GM12892 (cell line): ENCODE measurements around the gene KHDC1.
"Not testable (repeated sequence)": the region's sequence is repeated elsewhere in the genome, so short reads cannot be mapped to it uniquely, and the experiment has no call there.

ENCODE experiments used
- DNase-seq: peaks from one replicate; pipeline ENCODE4 v3.0.0; 2011; ENCODE audit not compliant: insufficient read length
- FAIRE-seq: peaks from 2 replicates; lab custom pipeline; 2011; peaks lifted over from hg19 to GRCh38; lab: Jason Lieb, UNC
- POLR2A ChIP-seq: IDR thresholded peaks from 2 replicates; pipeline ENCODE4 v1.6.1; 2011; ENCODE audit warnings: low read depth, low read length, control low read depth
- POLR2AphosphoS5 ChIP-seq: IDR thresholded peaks from 2 replicates; pipeline ENCODE4 v1.6.1; 2011; ENCODE audit warnings: low read depth, low read length, control low read depth
- TAF1 ChIP-seq: IDR thresholded peaks from 2 replicates; pipeline ENCODE4 v1.6.1; 2011; ENCODE audit warnings: low read depth, mild to moderate bottlenecking, control low read depth, low read length, borderline replicate concordance

Gene KHDC1

DNA sequence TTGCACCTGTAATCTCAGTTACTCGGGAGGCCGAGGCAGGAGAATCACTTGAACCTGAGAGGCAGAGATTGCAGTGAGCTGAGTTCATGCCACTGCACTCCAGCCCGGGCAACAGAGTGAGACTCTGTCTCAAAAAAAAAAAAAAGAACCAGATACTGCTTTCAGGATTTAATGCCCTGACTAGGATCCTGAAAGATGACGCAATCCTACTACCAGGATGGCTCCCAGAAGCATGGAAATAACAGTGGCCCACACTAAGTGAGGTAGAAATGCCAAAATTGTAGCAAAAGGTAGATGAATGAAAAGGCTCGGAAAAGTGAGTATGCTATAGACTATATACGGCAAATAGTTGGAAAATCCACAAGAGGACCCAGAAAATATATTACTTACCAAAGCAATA is 23.8 kb upstream of the KHDC1 start:
- FAIRE-seq = no peak
- no peak for DNase-seq
- TF ChIP-seq TAF1 (no peak), POLR2A (no peak), POLR2AphosphoS5 (no peak)

DNA sequence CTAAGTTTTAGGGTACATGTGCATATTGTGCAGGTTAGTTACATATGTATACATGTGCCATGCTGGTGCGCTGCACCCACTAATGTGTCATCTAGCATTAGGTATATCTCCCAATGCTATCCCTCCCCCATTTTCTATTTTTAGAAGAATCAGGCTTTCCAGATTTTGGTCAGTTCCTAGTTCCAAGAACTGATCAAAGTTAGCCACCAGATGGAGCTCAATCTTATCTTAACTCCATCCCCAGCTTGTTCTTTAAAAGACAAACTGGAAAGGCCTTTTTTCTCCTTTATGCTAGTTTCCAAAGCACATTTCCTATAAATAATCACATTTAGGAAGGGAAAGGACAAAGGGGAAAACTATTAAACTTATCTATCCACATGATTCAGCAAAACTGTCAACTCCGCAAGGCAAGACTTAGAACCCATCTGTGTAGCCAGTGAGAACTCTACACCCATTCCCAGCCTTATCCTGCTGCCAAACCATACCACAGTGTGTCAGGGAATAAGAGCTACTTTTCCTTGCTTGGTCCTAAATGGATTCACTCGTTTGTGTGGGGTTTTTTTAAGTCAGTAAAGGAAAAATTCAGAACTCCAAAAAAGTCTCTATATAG is 22.8 kb upstream of the KHDC1 start:
- DNase-seq (no peak), FAIRE-seq (no peak)
- no peak for TF ChIP-seq POLR2A
- no peak for TF ChIP-seq POLR2AphosphoS5
- TF ChIP-seq TAF1 = no peak

- no peak for TF ChIP-seq POLR2A
- DNase-seq (no peak), FAIRE-seq (no peak)
Measured at GRCh38 chr6:73282871-73283270, 19.9 kb upstream of the KHDC1 start.

GRCh38 chr6:73281684-73282083 is 18.7 kb upstream of the KHDC1 start:
- not testable (repeated sequence) for DNase-seq

DNA sequence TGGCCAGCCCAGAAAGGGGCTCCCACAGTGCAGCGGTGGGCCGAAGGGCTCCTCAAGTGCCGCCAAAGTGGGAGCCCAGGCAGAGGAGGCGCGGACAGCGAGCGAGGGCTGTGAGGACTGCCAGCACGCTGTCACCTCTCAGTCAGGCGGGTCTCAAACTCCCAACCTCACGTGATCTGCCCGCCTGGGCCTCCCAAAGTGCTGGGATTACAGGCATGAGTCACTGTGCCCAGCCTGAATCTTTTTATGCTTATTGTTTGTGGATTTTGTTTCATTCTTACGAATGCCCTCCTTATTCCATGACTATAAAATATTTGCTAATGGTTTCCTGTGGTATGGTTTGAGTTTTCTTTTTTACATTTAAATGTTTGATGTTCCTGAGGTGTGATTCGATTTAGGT is 6.3 kb upstream of the KHDC1 start:
- not testable (repeated sequence) for DNase-seq, FAIRE-seq

More at GRCh38 chr6:73281684-73282083, 18.7 kb upstream of the KHDC1 start:
- FAIRE-seq = not testable (repeated sequence)

- FAIRE-seq, DNase-seq: not testable (repeated sequence)
Measured at GRCh38 chr6:73268896-73269295, 5.9 kb upstream of the KHDC1 start.

- no peak for DNase-seq
- FAIRE-seq = no peak
- TF ChIP-seq POLR2A (no peak), POLR2AphosphoS5 (no peak), TAF1 (no peak)
Measured at GRCh38 chr6:73264446-73264845, 1.4 kb upstream of the KHDC1 start.

DNA sequence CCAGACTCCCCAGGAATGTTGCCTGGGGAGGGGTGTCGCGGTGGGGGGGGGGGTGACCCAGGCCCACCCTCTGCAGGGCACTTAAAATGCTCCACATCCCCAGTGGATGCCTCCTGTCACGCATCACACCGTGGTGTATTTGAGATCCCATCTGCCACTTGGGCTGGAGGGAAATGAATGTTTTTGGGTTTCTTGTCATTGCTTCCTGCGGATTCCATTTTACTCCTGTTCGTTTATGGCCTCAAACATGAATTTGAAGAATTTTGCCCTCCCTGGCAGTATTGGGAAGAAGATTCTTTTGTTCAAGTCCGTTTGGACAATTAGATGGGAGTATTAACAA is 544 bp upstream of the KHDC1 start:
- DNase-seq (no peak), FAIRE-seq (no peak)

DNA sequence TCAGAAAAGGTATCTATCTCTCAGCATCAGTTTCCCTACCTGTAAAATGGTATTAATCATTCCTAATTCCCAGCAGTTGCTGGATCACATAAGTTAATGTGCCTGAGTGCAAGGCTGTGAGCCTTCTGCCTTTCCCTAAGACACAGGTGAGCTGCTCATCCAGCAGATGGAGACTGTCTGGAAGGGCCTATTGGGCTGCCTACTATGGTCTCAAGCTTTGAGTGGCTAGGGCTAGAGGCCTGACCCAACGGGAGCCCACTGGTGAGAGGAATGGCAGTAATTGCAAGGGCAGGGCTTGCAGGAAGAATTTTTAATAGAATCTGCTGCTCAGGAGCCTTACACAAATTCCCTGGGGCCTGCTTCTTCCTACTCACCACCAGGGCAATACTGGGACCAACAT is 4.3 kb downstream of the KHDC1 start:
- TF ChIP-seq TAF1 = no peak
- TF ChIP-seq POLR2AphosphoS5 = no peak
- no peak for TF ChIP-seq POLR2A
- no peak for DNase-seq
- no peak for FAIRE-seq

More for the DNA sequence above, 544 bp upstream of the KHDC1 start:
- TF ChIP-seq POLR2A (no peak), POLR2AphosphoS5 (no peak), TAF1 (no peak)

DNA sequence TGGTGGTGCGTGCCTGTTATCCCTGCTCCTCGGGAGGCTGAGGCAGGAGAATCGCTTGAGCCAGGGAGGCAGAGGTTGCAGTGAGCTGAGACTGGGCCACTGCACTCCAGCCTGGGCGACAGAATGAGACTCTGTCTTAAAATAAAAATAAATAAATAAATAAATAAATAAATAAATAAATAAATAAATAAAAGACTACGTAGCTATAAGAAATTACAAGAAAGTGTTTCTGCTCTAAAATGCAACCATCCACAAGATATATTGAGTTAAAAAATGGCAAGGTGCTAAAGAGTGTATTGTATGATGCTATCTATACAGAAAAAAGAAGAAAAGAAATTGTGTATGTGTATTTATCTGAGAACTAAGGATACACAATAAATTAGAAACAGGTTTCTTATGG is 8.7 kb downstream of the KHDC1 start:
- not testable (repeated sequence) for FAIRE-seq, DNase-seq

GRCh38 chr6:73252703-73253102 is 10.3 kb downstream of the KHDC1 start:
- no peak for DNase-seq
- FAIRE-seq = no peak
- TF ChIP-seq TAF1 (no peak), POLR2AphosphoS5 (no peak), POLR2A (no peak)

- DNase-seq (no peak), FAIRE-seq (no peak)
- TF ChIP-seq POLR2AphosphoS5 (no peak), TAF1 (no peak), POLR2A (no peak)
Measured at GRCh38 chr6:73250016-73250415, 13.0 kb downstream of the KHDC1 start.

DNA sequence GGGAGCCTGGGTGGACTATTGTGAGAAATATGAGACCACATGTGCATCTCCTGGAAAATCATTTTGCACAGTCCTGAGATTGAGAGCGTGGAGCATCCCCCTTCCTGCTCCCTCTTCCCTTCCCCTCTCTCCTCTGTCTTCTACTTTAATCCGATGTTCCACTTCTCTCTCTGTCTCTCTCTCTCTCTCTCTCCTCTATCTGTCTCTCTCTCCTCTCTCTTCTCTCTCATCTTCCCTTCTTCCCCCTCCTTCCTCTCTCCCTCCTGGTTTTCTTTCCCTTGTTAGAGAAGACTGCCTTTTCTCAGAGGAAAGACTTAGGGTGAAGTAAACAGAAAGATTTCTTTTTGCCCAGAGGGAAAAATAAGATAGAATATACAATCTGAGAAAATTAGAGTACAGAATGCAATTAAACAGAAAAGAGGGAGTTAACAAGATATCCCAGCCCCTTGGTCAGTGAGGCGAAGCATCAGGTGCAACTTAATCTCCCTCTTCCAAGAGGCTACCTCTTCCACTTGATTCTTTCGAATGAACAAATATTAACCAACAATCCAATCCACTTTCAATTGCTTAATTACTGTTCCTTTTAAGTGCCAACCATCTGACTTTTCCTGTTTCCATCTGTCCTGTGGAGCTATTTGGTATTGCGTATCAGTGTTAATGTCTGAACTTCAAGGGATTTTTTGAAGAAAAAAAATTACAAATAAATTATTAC is 14.6 kb downstream of the KHDC1 start:
- no peak for DNase-seq
- FAIRE-seq = no peak
- no peak for TF ChIP-seq POLR2A
- TF ChIP-seq POLR2AphosphoS5 = no peak
- no peak for TF ChIP-seq TAF1
